Parathyroid adenoma (tissue), 2 donors: ENCODE data around the gene GGT1.
"Not testable (repeated sequence)": the region's sequence is repeated elsewhere in the genome, so short reads cannot be mapped to it uniquely, and the experiment has no call there.

Experiments used
- H2AFZ ChIP-seq: fragments of 300-600 bp; sonication (generic); one replicate; pipeline ENCODE4 v1.7.0; 2017; ENCODE audit warnings: antibody characterized with exemption, mild to moderate bottlenecking
- H3K27ac ChIP-seq: fragments of 300-600 bp; sonication (generic); one replicate; pipeline ENCODE4 v1.7.0; 2017
- H3K27me3 ChIP-seq: fragments of 300-600 bp; sonication (generic); one replicate; pipeline ENCODE4 v1.7.0; 2017; ENCODE audit warnings: low read length; ENCODE audit not compliant: control insufficient read depth, insufficient read depth
- H3K36me3 ChIP-seq: fragments of 300-600 bp; sonication (generic); one replicate; pipeline ENCODE4 v1.7.0; 2017; ENCODE audit warnings: low read length; ENCODE audit not compliant: control insufficient read depth, insufficient read depth
- H3K4me1 ChIP-seq: fragments of 300-600 bp; sonication (generic); one replicate; pipeline ENCODE4 v1.7.0; 2017; ENCODE audit warnings: control low read depth
- H3K4me2 ChIP-seq: fragments of 300-600 bp; sonication (generic); one replicate; pipeline ENCODE4 v1.7.0; 2017; ENCODE audit warnings: low read length
- H3K4me3 ChIP-seq: fragments of 300-600 bp; sonication (generic); one replicate; pipeline ENCODE4 v1.7.0; 2017; ENCODE audit warnings: low read depth, low read length
- H3K79me2 ChIP-seq: fragments of 300-600 bp; sonication (generic); one replicate; pipeline ENCODE4 v1.7.0; 2017; ENCODE audit warnings: control low read depth
- H3K9ac ChIP-seq: fragments of 300-600 bp; sonication (generic); one replicate; pipeline ENCODE4 v1.7.0; 2017; ENCODE audit warnings: mild to moderate bottlenecking
- H3K9me3 ChIP-seq: fragments of 300-600 bp; sonication (generic); one replicate; pipeline ENCODE4 v1.7.0; 2017; ENCODE audit warnings: low read length; ENCODE audit not compliant: control insufficient read depth
- TF ChIP-seq, protein P1 (sequence below): fragments of 300-600 bp; sonication (generic); IDR thresholded peaks from one replicate; pipeline ENCODE4 v1.7.0; 2017; ENCODE audit warnings: antibody characterized with exemption, mild to moderate bottlenecking
- donor health status: primary hyperparathyroidism.

Gene GGT1

GRCh38 chr22:24601217-24602104 lies 1.5 kb upstream of the GGT1 start:
- Histone ChIP-seq H3K4me2 (no peak overlapping the region), H3K9ac (no peak overlapping the region), H2AFZ (no peak overlapping the region), H3K27me3 (no peaks in the 10 kb centered on the region), H3K4me3 (no peak overlapping the region), H3K36me3 (no peaks in the 10 kb centered on the region), H3K27ac (no peak overlapping the region), H3K79me2 (no peaks in the 10 kb centered on the region), H3K9me3 (no peaks in the 10 kb centered on the region), H3K4me1 (no peaks in the 10 kb centered on the region)
- TF ChIP-seq, protein P1, sequence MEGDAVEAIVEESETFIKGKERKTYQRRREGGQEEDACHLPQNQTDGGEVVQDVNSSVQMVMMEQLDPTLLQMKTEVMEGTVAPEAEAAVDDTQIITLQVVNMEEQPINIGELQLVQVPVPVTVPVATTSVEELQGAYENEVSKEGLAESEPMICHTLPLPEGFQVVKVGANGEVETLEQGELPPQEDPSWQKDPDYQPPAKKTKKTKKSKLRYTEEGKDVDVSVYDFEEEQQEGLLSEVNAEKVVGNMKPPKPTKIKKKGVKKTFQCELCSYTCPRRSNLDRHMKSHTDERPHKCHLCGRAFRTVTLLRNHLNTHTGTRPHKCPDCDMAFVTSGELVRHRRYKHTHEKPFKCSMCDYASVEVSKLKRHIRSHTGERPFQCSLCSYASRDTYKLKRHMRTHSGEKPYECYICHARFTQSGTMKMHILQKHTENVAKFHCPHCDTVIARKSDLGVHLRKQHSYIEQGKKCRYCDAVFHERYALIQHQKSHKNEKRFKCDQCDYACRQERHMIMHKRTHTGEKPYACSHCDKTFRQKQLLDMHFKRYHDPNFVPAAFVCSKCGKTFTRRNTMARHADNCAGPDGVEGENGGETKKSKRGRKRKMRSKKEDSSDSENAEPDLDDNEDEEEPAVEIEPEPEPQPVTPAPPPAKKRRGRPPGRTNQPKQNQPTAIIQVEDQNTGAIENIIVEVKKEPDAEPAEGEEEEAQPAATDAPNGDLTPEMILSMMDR: no peak

DNA sequence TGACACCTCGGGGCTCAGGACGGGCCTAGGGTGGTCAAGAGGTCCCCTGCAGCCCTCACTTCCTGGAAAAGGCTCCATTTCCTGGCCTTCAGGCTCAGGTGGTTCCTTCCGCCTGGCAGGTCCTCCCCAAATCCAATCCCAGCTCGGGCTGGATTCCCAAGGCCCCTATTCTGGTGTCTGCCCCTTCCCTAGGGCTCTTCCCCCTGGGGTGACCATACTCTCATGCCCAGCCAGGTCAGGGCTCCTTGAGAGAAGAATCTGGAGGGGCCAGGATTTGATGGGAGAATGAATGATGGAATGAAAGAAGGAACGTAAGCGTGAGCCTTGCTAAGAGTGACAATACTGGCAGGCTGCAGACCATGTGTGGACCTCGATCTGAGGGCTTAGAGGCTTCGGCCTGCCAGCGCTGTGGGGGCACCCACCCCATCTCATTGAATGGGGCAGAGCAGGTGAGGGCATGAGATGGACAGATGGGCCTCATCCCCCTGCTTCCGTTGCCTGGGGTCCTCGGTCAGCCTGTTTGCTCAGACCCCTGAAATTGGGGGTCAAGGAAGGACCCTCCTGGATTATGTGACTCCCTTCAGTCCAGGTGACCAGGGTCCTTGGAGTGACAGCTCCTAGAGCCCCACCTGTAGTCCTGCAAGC lies 766 bp upstream of the GGT1 start:
- H2AFZ ChIP-seq, H3K79me2 ChIP-seq, H3K9me3 ChIP-seq, H3K4me3 ChIP-seq, H3K4me1 ChIP-seq, H3K27ac ChIP-seq, H3K36me3 ChIP-seq, H3K9ac ChIP-seq, H3K27me3 ChIP-seq, H3K4me2 ChIP-seq: not testable (repeated sequence)

- H3K9ac ChIP-seq, H3K4me3 ChIP-seq, H3K36me3 ChIP-seq, H2AFZ ChIP-seq, H3K27ac ChIP-seq, H3K27me3 ChIP-seq, H3K4me2 ChIP-seq, H3K4me1 ChIP-seq, H3K79me2 ChIP-seq, H3K9me3 ChIP-seq: not testable (repeated sequence)
Measured at GRCh38 chr22:24603770-24604629, 1.0 kb downstream of the GGT1 start.

- not testable (repeated sequence) for H3K27me3 ChIP-seq, H3K36me3 ChIP-seq, H3K4me3 ChIP-seq, H3K4me1 ChIP-seq, H2AFZ ChIP-seq, H3K9me3 ChIP-seq, H3K4me2 ChIP-seq, H3K27ac ChIP-seq, H3K79me2 ChIP-seq, H3K9ac ChIP-seq
Measured at GRCh38 chr22:24606340-24606739, 3.3 kb downstream of the GGT1 start.

- H3K36me3 ChIP-seq, H3K4me3 ChIP-seq, H3K4me2 ChIP-seq, H3K27ac ChIP-seq, H2AFZ ChIP-seq, H3K27me3 ChIP-seq, H3K4me1 ChIP-seq, H3K9me3 ChIP-seq, H3K79me2 ChIP-seq, H3K9ac ChIP-seq: not testable (repeated sequence)
Measured at GRCh38 chr22:24607429-24607983, 4.5 kb downstream of the GGT1 start.

- not testable (repeated sequence) for H3K4me3 ChIP-seq, H3K27ac ChIP-seq, H3K9me3 ChIP-seq, H2AFZ ChIP-seq, H3K9ac ChIP-seq, H3K4me2 ChIP-seq, H3K27me3 ChIP-seq, H3K79me2 ChIP-seq, H3K36me3 ChIP-seq, H3K4me1 ChIP-seq
Measured at GRCh38 chr22:24608327-24608726, 5.3 kb downstream of the GGT1 start.

- not testable (repeated sequence) for H3K9ac ChIP-seq, H3K4me1 ChIP-seq, H3K9me3 ChIP-seq, H2AFZ ChIP-seq, H3K4me2 ChIP-seq, H3K27ac ChIP-seq, H3K36me3 ChIP-seq, H3K4me3 ChIP-seq, H3K27me3 ChIP-seq, H3K79me2 ChIP-seq
Measured at GRCh38 chr22:24609888-24610287, 6.9 kb downstream of the GGT1 start.

DNA sequence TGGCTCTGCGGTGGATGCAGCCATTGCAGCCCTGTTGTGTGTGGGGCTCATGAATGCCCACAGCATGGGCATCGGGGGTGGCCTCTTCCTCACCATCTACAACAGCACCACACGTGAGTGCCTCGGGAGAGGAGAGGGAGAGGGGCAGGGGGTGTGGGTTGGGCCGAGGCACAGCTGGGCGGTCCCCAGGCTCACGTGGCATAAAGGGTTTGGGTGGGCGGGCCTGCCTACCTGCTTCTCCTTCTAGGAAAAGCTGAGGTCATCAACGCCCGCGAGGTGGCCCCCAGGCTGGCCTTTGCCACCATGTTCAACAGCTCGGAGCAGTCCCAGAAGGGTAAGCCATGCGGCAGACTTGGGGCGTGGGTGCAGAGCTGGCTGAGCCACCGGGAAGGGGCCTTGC lies 11.8 kb downstream of the GGT1 start:
- H3K27ac ChIP-seq, H3K9me3 ChIP-seq, H3K4me2 ChIP-seq, H3K4me3 ChIP-seq, H3K27me3 ChIP-seq, H3K79me2 ChIP-seq, H3K9ac ChIP-seq, H2AFZ ChIP-seq, H3K4me1 ChIP-seq, H3K36me3 ChIP-seq: not testable (repeated sequence)

- not testable (repeated sequence) for H3K27ac ChIP-seq, H3K4me2 ChIP-seq, H3K9me3 ChIP-seq, H3K36me3 ChIP-seq, H3K9ac ChIP-seq, H2AFZ ChIP-seq, H3K27me3 ChIP-seq, H3K4me1 ChIP-seq, H3K79me2 ChIP-seq, H3K4me3 ChIP-seq
Measured at GRCh38 chr22:24621244-24621643, 18.3 kb downstream of the GGT1 start.
